Measurements from ENCODE around the gene CLDN9. TPM values are rescaled to one million over a fixed set of nuclear protein-coding genes. Genes with fewer than 3 reads are reported as not detected.

CLDN9 gene
- total RNA-seq, 1 donor from 2014 or later: not detected

GRCh38 chr16:3021449-3022207, 8.9 kb downstream of the CLDN9 start:
- Histone ChIP-seq H3K36me3 (peaks cover 9% of the 10 kb centered on the region in 2 donors), H3K4me3 (peak overlapping the region; percentile 68 to 93), H3K27me3 (peaks cover 6% of the 10 kb centered on the region), H3K27ac (peak overlapping the region; percentile 98 to 100), H3K9me3 (no peaks in the 10 kb centered on the region), H3K4me1 (peaks cover 9 to 34% of the 10 kb centered on the region in 2 donors)
- peak; percentile 8 to 35 (median 32) for TF ChIP-seq CTCF (IDR thresholded peaks at IDR 0.05)
- intact Hi-C loops (cut with DNase I): loop anchor here (2.0 to 10.0 kb wide), 9 partner anchors 117 to 1409 kb away; partner anchors contain the start of genes BRICD5, CEMP1, CRAMP1 and FLYWCH2
- DNase-seq (ENCODE audit: low spot score in 2 of 2): peak; percentile 73 to 92

GRCh38 chr16:3022208-3022683, 9.5 kb downstream of the CLDN9 start:
- Histone ChIP-seq H3K9me3 (no peaks in the 10 kb centered on the region), H3K4me3 (peak overlapping the region; percentile 93 to 95), H3K36me3 (peaks cover 15 to 16% of the 10 kb centered on the region in 2 donors), H3K4me1 (peaks cover 9 to 34% of the 10 kb centered on the region in 2 donors), H3K27ac (peak overlapping the region; percentile 98 to 100), H3K27me3 (peaks cover 5% of the 10 kb centered on the region)
- TF ChIP-seq CTCF (IDR thresholded peaks at IDR 0.05): no peak
- DNase-seq (ENCODE audit: low spot score in 2 of 2): peak; percentile 84 to 97
- intact Hi-C loops (cut with DNase I): loop anchor here (2.0 to 10.0 kb wide), 8 partner anchors 117 to 1410 kb away; partner anchors contain the start of genes BRICD5, CEMP1, CRAMP1 and IFT140

GRCh38 chr16:3022684-3023414, 10.1 kb downstream of the CLDN9 start:
- H3K27me3 ChIP-seq: no peaks in the 10 kb centered on the region
- peak overlapping the region; percentile 98 to 100 for H3K27ac ChIP-seq
- intact Hi-C loops (cut with DNase I): loop anchor here (2.0 to 10.0 kb wide), 8 partner anchors 118 to 1411 kb away; partner anchors contain the start of genes BRICD5, CEMP1, CRAMP1 and IFT140
- H3K4me3 ChIP-seq: peak overlapping the region; percentile 93 to 95
- peaks cover 9 to 34% of the 10 kb centered on the region in 2 donors for H3K4me1 ChIP-seq
- peak; percentile 47 to 93 for DNase-seq (ENCODE audit: low spot score in 2 of 2)
- no peak for TF ChIP-seq CTCF (IDR thresholded peaks at IDR 0.05)
- no peaks in the 10 kb centered on the region for H3K9me3 ChIP-seq
- peaks cover 18 to 20% of the 10 kb centered on the region in 2 donors for H3K36me3 ChIP-seq

GRCh38 chr16:3023415-3023668, 10.6 kb downstream of the CLDN9 start:
- Histone ChIP-seq H3K27me3 (no peaks in the 10 kb centered on the region), H3K9me3 (no peaks in the 10 kb centered on the region), H3K4me3 (peak overlapping the region; percentile 93 to 95), H3K4me1 (peaks cover 9 to 30% of the 10 kb centered on the region in 2 donors), H3K27ac (peak overlapping the region; percentile 98 to 100), H3K36me3 (peaks cover 18 to 20% of the 10 kb centered on the region in 2 donors)
- intact Hi-C loops (cut with DNase I): loop anchor here (2.0 to 10.0 kb wide), 8 partner anchors 119 to 1411 kb away; partner anchors contain the start of genes BRICD5, CEMP1, CRAMP1 and IFT140
- peak in 1 of 2 donors; percentile 79 for DNase-seq (ENCODE audit: low spot score in 2 of 2)
- TF ChIP-seq CTCF (IDR thresholded peaks at IDR 0.05): no peak

- Histone ChIP-seq H3K4me3 (peak within 1 kb of the TSS; percentile 93 to 95), H3K9me3 (no peaks in the 10 kb centered on the region), H3K27ac (peak within 1 kb of the TSS; percentile 98 to 100), H3K4me1 (peaks cover 9 to 30% of the 10 kb centered on the region in 2 donors), H3K36me3 (peaks cover 18 to 20% of the 10 kb centered on the region in 2 donors), H3K27me3 (no peaks in the 10 kb centered on the region)
- TF ChIP-seq CTCF (IDR thresholded peaks at IDR 0.05): no peak
- intact Hi-C loops (cut with DNase I): loop anchor here (2.0 to 10.0 kb wide), 8 partner anchors 119 to 1412 kb away; partner anchors contain the start of genes BRICD5, CEMP1, CRAMP1 and IFT140
- peak; percentile 91 to 99 for DNase-seq (ENCODE audit: low spot score in 2 of 2)
These were observed 11.2 kb downstream of the CLDN9 start, which contains the start of the genes HCFC1R1 and THOC6 for GRCh38 chr16:3023669-3024478. Gene HCFC1R1, minus strand, starts transcription at chr16:3023942. Its CDS starts 1 bp downstream, at chr16:3023941. Gene THOC6, plus strand, starts transcription at chr16:3024035. Its CDS starts 292 bp downstream, at chr16:3024327.
